Neural crest cell (in vitro differentiated cells): ENCODE measurements around the gene IL4R. TPM values are rescaled to one million over a fixed set of nuclear protein-coding genes. Genes with fewer than 3 reads are reported as not detected.
"Not testable (repeated sequence)": the region's sequence is repeated elsewhere in the genome, so short reads cannot be mapped to it uniquely, and the experiment has no call there.

Source experiments
- DNase-seq: peaks from one replicate; pipeline ENCODE4 v3.0.0; 2021; ENCODE audit warnings: low read depth, mixed read lengths, low spot score
- H3K27ac Mint-ChIP-seq: one replicate; pipeline ENCODE4 v1.8.0; 2021; ENCODE audit warnings: mild to moderate bottlenecking, mixed read lengths; ENCODE audit not compliant: unreplicated experiment
- H3K27me3 Mint-ChIP-seq: 2 replicates; pipeline ENCODE4 v1.8.0; 2021; ENCODE audit warnings: low read depth, mild to moderate bottlenecking, mixed read lengths
- H3K36me3 Mint-ChIP-seq: 2 replicates; pipeline ENCODE4 v1.8.0; 2021; ENCODE audit warnings: low read depth, mild to moderate bottlenecking, mixed read lengths
- H3K4me1 Mint-ChIP-seq: 2 replicates; pipeline ENCODE4 v1.8.0; 2021; ENCODE audit warnings: mixed read lengths
- H3K4me3 Mint-ChIP-seq: one replicate; pipeline ENCODE4 v1.8.0; 2021; ENCODE audit warnings: mild to moderate bottlenecking, mixed read lengths
- H3K9me3 Mint-ChIP-seq: 2 replicates; pipeline ENCODE4 v1.8.0; 2021; ENCODE audit warnings: mixed read lengths
- total RNA-seq: library from RNA; stranded (reverse); gene quantifications from 2 replicates; pipeline ENCODE4 v1.2.1, GENCODE V29; 2021
- TF ChIP-seq, protein P1 (sequence below): fragments of 200-600 bp; sonication (generic); conservative IDR thresholded peaks from 2 replicates; pipeline ENCODE4 v1.5.0; 2021; ENCODE audit warnings: antibody characterized with exemption, mild to moderate bottlenecking

The IL4R gene
- total RNA-seq, 1 donor from 2014 or later = 11.2 TPM

DNA sequence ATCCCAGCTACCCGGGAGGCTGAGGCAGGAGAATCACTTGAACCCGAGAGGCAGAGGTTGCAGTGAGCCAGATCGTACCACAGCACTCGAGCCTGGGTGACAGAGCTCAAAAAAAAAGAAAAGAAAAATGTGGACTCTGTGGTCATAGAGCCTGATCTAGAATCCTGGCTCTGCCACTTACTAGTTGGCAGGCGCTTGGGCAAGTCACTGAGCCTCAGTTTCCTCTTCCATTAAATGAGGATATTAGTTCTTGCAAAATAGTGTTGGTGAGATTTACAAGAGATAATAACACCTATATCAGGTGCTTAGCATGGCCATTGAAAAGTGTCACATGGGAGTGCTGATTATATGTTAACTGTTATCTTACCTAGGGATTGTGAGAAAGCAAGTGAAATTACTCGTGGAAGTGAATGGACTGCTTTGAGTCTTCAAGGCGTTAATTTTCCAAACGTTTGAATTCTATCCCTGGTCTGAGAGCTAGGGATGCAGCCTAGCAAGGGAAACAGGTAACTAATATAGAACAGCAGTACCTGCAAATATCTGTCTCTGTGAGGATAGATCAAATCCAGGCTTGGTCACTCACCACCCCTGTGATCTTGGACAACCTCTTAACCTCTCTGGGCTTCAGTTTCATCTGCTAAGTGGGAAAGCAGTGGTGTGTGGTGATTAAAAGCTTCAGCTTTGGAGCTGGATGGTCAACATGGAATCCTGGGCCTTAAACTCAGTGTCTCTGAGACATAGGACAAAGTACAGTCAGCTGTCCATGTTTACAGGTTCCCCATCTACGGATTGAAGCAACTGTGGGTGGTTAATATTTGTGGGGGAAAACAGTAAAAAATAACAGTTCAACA, 44.2 kb upstream of the IL4R start:
- no peak for DNase-seq
- Mint-ChIP-seq H3K4me1 (peaks cover 3% of the 10 kb centered on the region), H3K27me3 (peaks cover 9% of the 10 kb centered on the region), H3K27ac (peak overlapping the region; percentile 76), H3K4me3 (peak overlapping the region; percentile 94), H3K36me3 (no peaks in the 10 kb centered on the region), H3K9me3 (no peaks in the 10 kb centered on the region)
- TF ChIP-seq, protein P1, sequence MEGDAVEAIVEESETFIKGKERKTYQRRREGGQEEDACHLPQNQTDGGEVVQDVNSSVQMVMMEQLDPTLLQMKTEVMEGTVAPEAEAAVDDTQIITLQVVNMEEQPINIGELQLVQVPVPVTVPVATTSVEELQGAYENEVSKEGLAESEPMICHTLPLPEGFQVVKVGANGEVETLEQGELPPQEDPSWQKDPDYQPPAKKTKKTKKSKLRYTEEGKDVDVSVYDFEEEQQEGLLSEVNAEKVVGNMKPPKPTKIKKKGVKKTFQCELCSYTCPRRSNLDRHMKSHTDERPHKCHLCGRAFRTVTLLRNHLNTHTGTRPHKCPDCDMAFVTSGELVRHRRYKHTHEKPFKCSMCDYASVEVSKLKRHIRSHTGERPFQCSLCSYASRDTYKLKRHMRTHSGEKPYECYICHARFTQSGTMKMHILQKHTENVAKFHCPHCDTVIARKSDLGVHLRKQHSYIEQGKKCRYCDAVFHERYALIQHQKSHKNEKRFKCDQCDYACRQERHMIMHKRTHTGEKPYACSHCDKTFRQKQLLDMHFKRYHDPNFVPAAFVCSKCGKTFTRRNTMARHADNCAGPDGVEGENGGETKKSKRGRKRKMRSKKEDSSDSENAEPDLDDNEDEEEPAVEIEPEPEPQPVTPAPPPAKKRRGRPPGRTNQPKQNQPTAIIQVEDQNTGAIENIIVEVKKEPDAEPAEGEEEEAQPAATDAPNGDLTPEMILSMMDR = no peak

DNA sequence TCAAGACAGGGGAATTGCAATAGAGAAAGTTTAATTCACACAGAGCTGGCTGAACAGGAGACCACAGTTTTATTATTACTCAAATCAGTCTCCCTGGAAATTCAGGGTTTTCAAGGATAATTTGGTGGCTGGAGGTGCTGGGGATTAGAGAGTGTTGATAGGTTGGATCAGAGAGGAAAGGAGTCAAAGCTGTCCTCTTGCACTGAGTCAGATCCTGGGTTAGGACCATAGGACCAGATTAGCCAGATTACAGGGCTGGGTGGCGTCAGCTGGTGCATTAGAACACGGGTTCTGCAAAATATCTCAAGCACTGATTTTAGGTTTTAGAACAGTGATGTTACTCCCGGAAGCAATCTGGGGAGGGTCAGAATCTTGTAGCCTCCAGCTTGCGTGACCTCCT, 43.4 kb upstream of the IL4R start:
- Mint-ChIP-seq H3K9me3 (no peaks in the 10 kb centered on the region), H3K27me3 (peaks cover 5% of the 10 kb centered on the region), H3K4me3 (no peak overlapping the region), H3K36me3 (no peaks in the 10 kb centered on the region), H3K4me1 (peaks cover 3% of the 10 kb centered on the region), H3K27ac (no peak overlapping the region)
- TF ChIP-seq, protein P1 = no peak
- DNase-seq = no peak

DNA sequence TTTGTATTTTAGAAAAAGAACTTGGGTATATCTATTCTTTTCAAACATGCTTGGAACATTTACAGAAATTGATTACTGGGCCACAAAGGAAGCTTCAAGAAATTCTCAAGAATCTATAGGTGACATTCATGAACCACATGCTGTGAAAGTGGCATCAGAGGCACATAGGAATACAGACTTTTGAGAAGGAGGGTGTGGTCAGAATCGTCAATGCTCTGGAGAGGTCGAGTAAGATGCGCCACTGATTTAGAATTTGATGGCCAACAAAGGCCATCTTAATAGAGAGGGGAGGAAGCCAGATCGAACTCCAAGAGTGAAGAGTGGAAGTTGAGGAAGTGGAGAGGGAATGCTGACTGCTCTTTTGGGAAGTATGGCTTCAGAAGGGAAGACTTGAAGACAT, 41.7 kb upstream of the IL4R start:
- Mint-ChIP-seq H3K36me3 (no peaks in the 10 kb centered on the region), H3K27me3 (no peaks in the 10 kb centered on the region), H3K4me3 (no peak overlapping the region), H3K4me1 (peaks cover 3% of the 10 kb centered on the region), H3K27ac (peak overlapping the region; percentile 12), H3K9me3 (no peaks in the 10 kb centered on the region)
- DNase-seq = no peak
- TF ChIP-seq, protein P1 = no peak

DNA sequence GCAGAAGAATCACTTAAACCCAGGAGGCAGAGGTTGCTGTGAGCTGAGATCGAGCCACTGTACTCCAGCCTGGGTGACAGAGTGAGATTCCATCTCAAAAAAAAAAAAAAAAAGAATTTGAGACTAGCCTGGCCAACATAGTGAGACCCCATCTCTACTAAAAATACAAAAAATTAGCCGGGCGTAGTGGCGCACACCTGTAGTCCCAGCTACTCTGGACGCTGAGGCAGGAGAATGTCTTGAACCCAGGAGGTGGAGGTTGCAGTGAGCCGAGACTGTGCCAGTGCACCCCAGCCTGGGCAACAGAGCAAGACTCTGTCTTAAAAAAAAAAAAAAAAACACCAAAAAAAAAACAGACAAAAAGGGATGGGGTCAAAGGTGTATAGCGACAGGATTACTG, 41.1 kb upstream of the IL4R start:
- H3K27me3 Mint-ChIP-seq = not testable (repeated sequence)

DNA sequence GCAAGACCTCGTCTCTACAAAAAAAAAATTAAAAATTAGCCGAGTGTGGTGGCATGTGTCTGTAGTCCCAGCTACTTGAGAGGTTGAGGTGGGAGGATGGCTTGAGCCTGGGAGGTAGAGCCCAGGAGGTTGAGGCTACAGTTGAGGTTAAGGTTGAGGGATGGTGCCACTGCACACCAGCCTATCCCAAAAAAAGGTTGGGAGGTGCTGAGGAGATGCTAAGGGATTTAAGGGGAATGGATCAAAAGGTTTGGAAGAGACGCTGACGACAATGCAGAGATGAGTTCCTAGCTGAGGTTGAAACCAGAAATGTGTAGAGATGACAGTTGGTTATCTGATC, 40.5 kb upstream of the IL4R start:
- TF ChIP-seq, protein P1 = no peak
- Mint-ChIP-seq H3K27ac (no peak overlapping the region), H3K27me3 (no peaks in the 10 kb centered on the region), H3K4me1 (no peaks in the 10 kb centered on the region), H3K4me3 (no peak overlapping the region), H3K36me3 (no peaks in the 10 kb centered on the region), H3K9me3 (no peaks in the 10 kb centered on the region)
- no peak for DNase-seq

More for the DNA sequence above, 41.1 kb upstream of the IL4R start:
- not testable (repeated sequence) for H3K36me3 Mint-ChIP-seq, H3K4me3 Mint-ChIP-seq, H3K9me3 Mint-ChIP-seq, DNase-seq, H3K4me1 Mint-ChIP-seq, H3K27ac Mint-ChIP-seq

DNA sequence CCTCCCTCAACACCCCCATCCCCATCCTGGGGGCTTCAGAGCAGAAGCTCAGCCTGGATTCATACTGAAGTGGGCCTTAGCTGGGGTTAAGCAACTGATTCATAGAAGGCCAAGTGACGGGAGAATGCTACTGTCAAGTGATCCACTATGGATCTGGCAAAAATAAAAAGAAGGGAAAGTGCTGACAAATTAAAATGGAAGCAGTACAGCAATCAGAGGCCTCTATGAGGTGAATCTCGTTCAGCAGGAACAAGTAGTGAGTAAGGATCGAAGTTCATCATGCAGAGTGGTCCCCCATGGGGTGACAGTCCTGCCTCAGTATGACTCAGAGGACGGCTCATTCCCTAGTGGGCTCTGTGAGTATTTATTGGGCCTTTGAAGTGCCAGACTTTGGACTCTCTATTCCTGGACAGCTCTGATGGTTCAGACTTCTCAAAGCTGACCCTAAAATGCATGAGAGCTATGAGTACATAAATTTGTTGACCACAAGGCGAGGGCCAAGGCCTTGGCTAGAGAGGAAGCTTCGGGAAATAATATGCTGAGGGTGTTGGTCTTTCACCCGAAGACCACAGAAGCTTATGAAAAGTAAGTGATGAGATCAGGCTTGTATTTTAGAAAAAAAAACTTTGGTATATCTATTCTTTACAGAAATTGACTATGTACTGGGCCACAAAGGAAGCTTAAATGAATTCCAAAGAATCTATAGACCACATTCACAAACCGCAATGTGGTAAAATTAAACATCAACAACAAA, 39.9 kb upstream of the IL4R start:
- no peaks in the 10 kb centered on the region for H3K27me3 Mint-ChIP-seq
- TF ChIP-seq, protein P1 = no peak
- no peaks in the 10 kb centered on the region for H3K9me3 Mint-ChIP-seq
- no peak for DNase-seq
- H3K36me3 Mint-ChIP-seq = no peaks in the 10 kb centered on the region
- H3K4me3 Mint-ChIP-seq = no peak overlapping the region
- no peak overlapping the region for H3K27ac Mint-ChIP-seq
- H3K4me1 Mint-ChIP-seq = no peaks in the 10 kb centered on the region

DNA sequence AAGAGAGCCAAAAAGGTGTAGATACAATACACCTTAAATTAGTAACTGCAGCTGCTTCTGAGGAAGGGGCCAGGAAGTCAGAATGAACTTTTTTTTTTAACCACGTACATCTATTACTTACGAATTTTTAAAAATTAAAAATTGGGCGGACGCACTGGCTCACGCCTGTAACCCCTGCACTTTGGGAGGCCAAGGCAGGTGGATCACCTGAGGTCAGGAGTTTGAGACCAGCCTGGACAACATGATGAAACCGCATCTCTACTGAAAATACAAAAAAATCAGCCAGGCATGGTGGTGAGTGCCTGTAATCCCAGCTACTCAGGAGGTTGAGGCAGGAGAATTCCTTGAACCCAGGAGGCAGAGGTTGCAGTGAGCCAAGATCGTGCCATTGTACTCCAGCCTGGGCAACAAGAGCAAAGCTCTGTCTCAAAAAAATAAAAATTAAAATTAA, 39.3 kb upstream of the IL4R start:
- H3K27ac Mint-ChIP-seq, H3K27me3 Mint-ChIP-seq, H3K4me1 Mint-ChIP-seq, H3K36me3 Mint-ChIP-seq, DNase-seq, H3K4me3 Mint-ChIP-seq, H3K9me3 Mint-ChIP-seq: not testable (repeated sequence)
